ENCODE results near the gene TDP1. TPM values are rescaled to one million over a fixed set of nuclear protein-coding genes. Genes with fewer than 3 reads are reported as not detected.

The TDP1 gene
- total RNA-seq = 27.7 TPM

GRCh38 chr14:89955745-89956660 lies at the start of gene TDP1:
TDP1 (plus strand) TSS chr14:89955927; CDS start chr14:89963115, 7,188 bp downstream.

GRCh38 chr14:89954070-89955021 lies 1.4 kb upstream of the TDP1 start, which contains the start of gene EFCAB11:
EFCAB11 (minus strand) TSS chr14:89954730; CDS start chr14:89954660, 70 bp downstream.

GRCh38 chr14:90061685-90062126 lies 106.0 kb downstream of the TDP1 start, which contains the start of gene KCNK13:
KCNK13 (plus strand) TSS chr14:90061994; CDS start chr14:90062206, 212 bp downstream.

Other genes with a start within 250 kb of the TDP1 start
- gene EFCAB11, start 1.2 kb upstream of the TDP1 start, total RNA-seq = 6.5 TPM
- 3.0 TPM for gene KCNK13, start 106.1 kb downstream of the TDP1 start, total RNA-seq